PC-9 (cell line): Measurements from ENCODE around the gene S100A14.

Source experiments
- EZH2 ChIP-seq: fragments of 200-600 bp; sonication (generic); IDR thresholded peaks from 2 replicates; pipeline ENCODE4 v1.8.0; 2017; ENCODE audit warnings: antibody characterized with exemption, low read depth
- TF ChIP-seq, protein P1 (sequence below): fragments of 200-600 bp; sonication (generic); conservative IDR thresholded peaks from 2 replicates; pipeline ENCODE4 v1.6.1; 2017; ENCODE audit warnings: mixed run types, antibody characterized with exemption, mild to moderate bottlenecking, moderate library complexity

GRCh38 chr1:153643100-153643499 is 27.0 kb upstream of the S100A14 start:
- TF ChIP-seq, protein P1, sequence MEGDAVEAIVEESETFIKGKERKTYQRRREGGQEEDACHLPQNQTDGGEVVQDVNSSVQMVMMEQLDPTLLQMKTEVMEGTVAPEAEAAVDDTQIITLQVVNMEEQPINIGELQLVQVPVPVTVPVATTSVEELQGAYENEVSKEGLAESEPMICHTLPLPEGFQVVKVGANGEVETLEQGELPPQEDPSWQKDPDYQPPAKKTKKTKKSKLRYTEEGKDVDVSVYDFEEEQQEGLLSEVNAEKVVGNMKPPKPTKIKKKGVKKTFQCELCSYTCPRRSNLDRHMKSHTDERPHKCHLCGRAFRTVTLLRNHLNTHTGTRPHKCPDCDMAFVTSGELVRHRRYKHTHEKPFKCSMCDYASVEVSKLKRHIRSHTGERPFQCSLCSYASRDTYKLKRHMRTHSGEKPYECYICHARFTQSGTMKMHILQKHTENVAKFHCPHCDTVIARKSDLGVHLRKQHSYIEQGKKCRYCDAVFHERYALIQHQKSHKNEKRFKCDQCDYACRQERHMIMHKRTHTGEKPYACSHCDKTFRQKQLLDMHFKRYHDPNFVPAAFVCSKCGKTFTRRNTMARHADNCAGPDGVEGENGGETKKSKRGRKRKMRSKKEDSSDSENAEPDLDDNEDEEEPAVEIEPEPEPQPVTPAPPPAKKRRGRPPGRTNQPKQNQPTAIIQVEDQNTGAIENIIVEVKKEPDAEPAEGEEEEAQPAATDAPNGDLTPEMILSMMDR = no peak
- no peak for TF ChIP-seq EZH2
